A549 (cell line): ENCODE results near the gene AXL. TPM values are rescaled to one million over a fixed set of nuclear protein-coding genes. Genes with fewer than 3 reads are reported as not detected.

Source experiments
- ATAC-seq, 2 experiments: fragments of 200-7000 bp in 1 of 2; fragments of >200 bp in 1 of 2; cut with Nextera tagmentation in 1 of 2; cut with Tn5 transposase in 1 of 2; 3 replicates each; pipeline versions ENCODE4 v1.8.0 to v1.9.1; 2018 to 2020; ENCODE audit warnings: mild to moderate bottlenecking in 1 of 2, moderate library complexity in 1 of 2
- CTCF ChIA-PET: fragments of 300-600 bp; sonication (Branson Sonifier 250); formaldehyde crosslinking; extraction: SDS; loops from one replicate; lab custom pipeline; 2021; ENCODE audit warnings: antibody characterized with exemption, inconsistent platforms; lab: Yijun Ruan, JAX
- POLR2A ChIA-PET: fragments of 350-600 bp; formaldehyde crosslinking; extraction: SDS; loops from one replicate; lab custom pipeline; 2021; ENCODE audit warnings: antibody characterized with exemption, inconsistent platforms; lab: Yijun Ruan, JAX
- DNase-seq, 2 experiments: peaks; one replicate each; pipeline versions ENCODE4 v3.0.0 to v3.0.0-alpha.2; 2011 to 2016; ENCODE audit warnings: low read depth in 1 of 2, low spot score in 1 of 2
- FAIRE-seq: peaks from 2 replicates; lab custom pipeline; 2011; peaks lifted over from hg19 to GRCh38; lab: Jason Lieb, UNC
- H3K27ac ChIP-seq, 2 experiments: fragments of >200 bp; sonication (Bioruptor Twin); formaldehyde crosslinking; 3 replicates each; pipeline ENCODE4 v1.5.1; 2016 to 2017
- H3K4me1 ChIP-seq: fragments of >200 bp; sonication (Bioruptor Twin); formaldehyde crosslinking; 3 replicates; pipeline ENCODE4 v1.6.1; 2016
- H3K4me2 ChIP-seq: fragments of >200 bp; sonication (Bioruptor Twin); formaldehyde crosslinking; 3 replicates; pipeline ENCODE4 v1.6.1; 2016
- H3K4me3 ChIP-seq: fragments of >200 bp; sonication (Bioruptor Twin); formaldehyde crosslinking; 3 replicates; pipeline ENCODE4 v1.5.1; 2016
- H3K9me3 ChIP-seq: fragments of >200 bp; sonication (Bioruptor Twin); formaldehyde crosslinking; 3 replicates; pipeline ENCODE4 v1.6.1; 2016
- BHLHE40 ChIP-seq: IDR thresholded peaks from 2 replicates; pipeline ENCODE4 v1.6.1; 2012; ENCODE audit warnings: low read depth, low read length, inconsistent platforms
- CBX8 ChIP-seq: fragments of 200-600 bp; sonication (generic); IDR thresholded peaks from 2 replicates; pipeline ENCODE4 v1.6.1; 2016
- CHD2 ChIP-seq: fragments of 150-350 bp; IDR thresholded peaks from 2 replicates; pipeline ENCODE4 v1.6.1; 2014; ENCODE audit warnings: low read length; ENCODE audit not compliant: partially characterized antibody
- CHD4 ChIP-seq: fragments of 200-600 bp; sonication (generic); IDR thresholded peaks from 2 replicates; pipeline ENCODE4 v1.6.1; 2016; ENCODE audit warnings: antibody characterized with exemption, mild to moderate bottlenecking, borderline replicate concordance
- EHMT2 ChIP-seq: fragments of 200-600 bp; sonication (generic); IDR thresholded peaks from 2 replicates; pipeline ENCODE4 v1.6.1; 2016; ENCODE audit warnings: antibody characterized with exemption, low read depth, mild to moderate bottlenecking, moderate library complexity
- EP300 ChIP-seq, 2 experiments: fragments of >200 bp; sonication (Bioruptor Twin); formaldehyde crosslinking; IDR thresholded peaks; 2 replicates in 1 of 2; 3 replicates in 1 of 2; pipeline ENCODE4 v1.6.1; 2016 to 2017
- ESRRA ChIP-seq: fragments of 150-350 bp; IDR thresholded peaks from 2 replicates; pipeline ENCODE4 v1.6.1; 2014; ENCODE audit warnings: mild to moderate bottlenecking, low read length, borderline replicate concordance
- FOSB ChIP-seq: fragments of 250-450 bp; sonication (Bioruptor Pico); IDR thresholded peaks from 2 replicates; pipeline ENCODE4 v1.5.0; 2020; ENCODE audit warnings: mild to moderate bottlenecking, moderate library complexity
- HEYL ChIP-seq: fragments of 250-450 bp; sonication (Bioruptor Pico); IDR thresholded peaks from 2 replicates; pipeline ENCODE4 v1.8.0; 2021; ENCODE audit warnings: mild to moderate bottlenecking, moderate library complexity
- HOXB5 ChIP-seq: fragments of 250-450 bp; sonication (Bioruptor Pico); IDR thresholded peaks from 2 replicates; pipeline ENCODE4 v1.5.0; 2020; ENCODE audit warnings: mild to moderate bottlenecking, moderate library complexity
- JUNB ChIP-seq: fragments of >200 bp; sonication (Bioruptor Twin); formaldehyde crosslinking; IDR thresholded peaks from 2 replicates; pipeline ENCODE4 v1.6.1; 2016
- KDM5A ChIP-seq: fragments of 200-600 bp; sonication (generic); IDR thresholded peaks from 2 replicates; pipeline ENCODE4 v1.6.1; 2016; ENCODE audit warnings: antibody characterized with exemption, mild to moderate bottlenecking
- MAFK ChIP-seq: fragments of 450-650 bp; IDR thresholded peaks from 2 replicates; pipeline ENCODE4 v1.6.1; 2014; ENCODE audit not compliant: partially characterized antibody
- NFE2L2 ChIP-seq: fragments of 150-350 bp; conservative IDR thresholded peaks from 2 replicates; pipeline ENCODE4 v1.6.1; 2014; ENCODE audit warnings: low read length
- NR3C1 ChIP-seq: fragments of >200 bp; sonication (Bioruptor Twin); formaldehyde crosslinking; IDR thresholded peaks from 3 replicates; pipeline ENCODE4 v1.6.1; 2017
- PHF8 ChIP-seq: fragments of 200-600 bp; sonication (generic); IDR thresholded peaks from 2 replicates; pipeline ENCODE4 v1.6.1; 2016; ENCODE audit warnings: low read depth, mild to moderate bottlenecking, antibody characterized with exemption, moderate library complexity, borderline replicate concordance
- RAD21 ChIP-seq, 2 experiments: fragments of >200 bp in 1 of 2; sonication (Bioruptor Twin) in 1 of 2; formaldehyde crosslinking in 1 of 2; IDR thresholded peaks in 1 of 2; conservative IDR thresholded peaks in 1 of 2; 2 replicates in 1 of 2; 3 replicates in 1 of 2; pipeline ENCODE4 v1.6.1; 2012 to 2018; ENCODE audit warnings: inconsistent platforms in 1 of 2
- RARB ChIP-seq: fragments of 250-450 bp; sonication (Bioruptor Pico); IDR thresholded peaks from 2 replicates; pipeline ENCODE4 v1.8.0; 2021; ENCODE audit warnings: mild to moderate bottlenecking, moderate library complexity
- RCOR1 ChIP-seq: fragments of 150-350 bp; IDR thresholded peaks from 2 replicates; pipeline ENCODE4 v1.6.1; 2014; ENCODE audit warnings: antibody characterized with exemption, low read length, low read depth
- TFCP2L1 ChIP-seq: fragments of 250-450 bp; sonication (Bioruptor Pico); IDR thresholded peaks from 2 replicates; pipeline ENCODE4 v1.5.0; 2021; ENCODE audit warnings: mild to moderate bottlenecking
- TP53 ChIP-seq: fragments of 250-450 bp; sonication (Bioruptor Pico); IDR thresholded peaks from 2 replicates; pipeline ENCODE4 v1.5.0; 2021; ENCODE audit warnings: mild to moderate bottlenecking, moderate library complexity
- ZC3H11A ChIP-seq: fragments of 450-650 bp; IDR thresholded peaks from 2 replicates; pipeline ENCODE4 v1.6.1; 2014; ENCODE audit warnings: antibody characterized with exemption, mild to moderate bottlenecking
- WGBS: methylation state at CpG from one replicate; pipeline ENCODE4 v1.1.6; 2017; ENCODE audit errors: missing lambda C conversion rate; 5-methylcytosine and 5-hydroxymethylcytosine counted together
- polyA plus RNA-seq, 4 experiments: library from polyadenylated mRNA; depleted of rRNA in 3 of 4; stranded (reverse); fragments of >200 nt; fragmentation: RNase III in 1 of 4; extraction: RNeasy Plus Mini Kit Qiagen cat#74134 plus additional on column Dnase treatment in 1 of 4; gene quantifications; 2 replicates in 3 of 4; 3 replicates in 1 of 4; pipeline ENCODE4 v1.2.3, GENCODE V29; 2011 to 2017
- TF ChIP-seq, protein P1 (sequence below): IDR thresholded peaks from 2 replicates; pipeline ENCODE4 v1.6.1; 2012
- TF ChIP-seq, protein P2 (sequence below): fragments of 250-450 bp; sonication (Bioruptor Pico); IDR thresholded peaks from 2 replicates; pipeline ENCODE4 v1.5.0; 2020; ENCODE audit warnings: low read depth, mild to moderate bottlenecking, moderate library complexity
- TF ChIP-seq, protein P3 (sequence below): fragments of 150-350 bp; IDR thresholded peaks from 2 replicates; pipeline ENCODE4 v1.6.1; 2014; ENCODE audit warnings: low read depth, mild to moderate bottlenecking, low read length
- TF ChIP-seq, protein P4 (sequence below): fragments of >200 bp; sonication (Bioruptor Twin); formaldehyde crosslinking; IDR thresholded peaks from 2 replicates; pipeline ENCODE4 v1.6.1; 2016

Gene AXL
- polyA plus RNA-seq, 2 of the 4 experiments (the other 2 are of a cell fraction), result 45.4 to 60.1 TPM

DNA sequence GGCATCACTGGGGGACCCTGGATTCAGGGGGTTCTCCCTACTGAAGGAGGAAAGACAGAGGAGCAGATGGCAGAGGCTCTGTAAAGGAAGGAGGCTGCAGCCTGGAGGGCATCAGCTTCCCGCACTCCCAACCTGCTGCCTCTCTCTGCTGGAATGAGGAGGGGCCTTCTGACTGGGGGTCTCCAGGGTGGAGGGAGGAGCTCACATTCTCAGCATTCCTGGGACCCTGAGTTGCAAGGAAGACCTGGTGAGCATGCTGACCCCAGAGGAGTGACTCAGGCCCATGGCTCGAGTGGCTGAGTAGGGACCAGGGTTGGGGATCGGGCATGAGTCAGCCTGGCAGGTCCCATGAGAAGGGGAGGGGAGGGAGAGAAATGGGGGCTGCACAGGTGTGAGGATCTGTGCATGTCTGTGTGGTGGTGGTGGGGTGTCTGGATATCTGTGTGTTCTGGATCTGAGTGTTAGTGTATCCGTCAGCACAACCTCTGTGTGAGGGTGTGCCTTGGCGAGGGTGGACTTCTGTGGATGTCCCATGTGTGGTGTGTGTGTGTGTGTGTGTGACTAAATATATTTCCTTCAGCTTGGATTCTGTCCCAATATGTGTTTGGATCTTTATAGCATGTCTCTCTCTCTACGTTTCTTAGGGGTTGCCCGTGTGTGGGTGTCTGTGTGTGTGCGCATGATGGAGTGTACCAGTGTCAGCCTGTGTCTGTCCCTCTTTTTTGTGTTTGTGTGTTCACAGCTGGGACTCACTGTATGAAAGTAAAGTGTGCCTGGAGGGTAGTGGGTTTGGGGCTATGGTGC lies 4.6 kb downstream of the AXL start (continued):
- TF ChIP-seq EP300 (IDR thresholded peaks at IDR 0.05) (peak; percentile 53 to 78; a peak in 2 of 5 replicates), KDM5A (no peak), NFE2L2 (no peak), HEYL (CRISPR knock-in tag) (0 out of 2 replicates have a peak, but pooled peaks have one; percentile 67), NR3C1 (no peak), BHLHE40 (no peak), CHD4 (no peak), ZC3H11A (no peak)

DNA sequence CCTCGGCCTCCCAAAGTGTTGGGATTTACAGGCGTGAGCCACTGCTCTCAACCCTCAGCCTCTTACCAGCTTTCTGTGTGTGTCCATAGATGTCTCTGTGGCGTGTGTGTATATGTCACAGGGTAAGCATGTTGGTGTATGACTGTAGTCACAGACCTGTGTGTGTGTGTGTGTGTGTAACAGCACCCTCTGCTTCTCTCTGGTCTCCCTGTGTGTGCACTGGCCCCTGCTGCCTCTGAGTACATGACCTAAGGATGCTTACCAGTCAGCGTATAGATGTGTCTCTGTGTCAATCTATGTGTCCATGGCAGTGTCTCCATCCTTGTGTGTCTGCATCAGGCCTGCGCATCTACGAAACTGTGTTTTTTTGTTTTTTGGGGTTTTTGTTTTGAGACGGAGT lies 5.6 kb downstream of the AXL start:
- FAIRE-seq (no peak), ATAC-seq (no peak), DNase-seq (no peak)
- no peak overlapping the region for H3K4me3 ChIP-seq
- ChIA-PET POLR2A (interaction anchor here (1.6 to 4.9 kb wide), 4 partner anchors 35 to 508 kb away, joined by 3 to 85 read pairs (median 20); partner anchors contain the start of genes B9D2, COQ8B, HNRNPUL1 and ITPKC), CTCF (interaction anchor here (0.5 to 16.4 kb wide), 12 partner anchors 10 to 569 kb away, joined by 3 to 295 read pairs (median 6); partner anchors contain the start of gene HNRNPUL1)
- H3K27ac ChIP-seq, result peak overlapping the region; percentile 91 to 95
- H3K4me1 ChIP-seq, result peaks cover 73% of the 10 kb centered on the region
- peak overlapping the region; percentile 91 for H3K4me2 ChIP-seq
- TF ChIP-seq FOSB (CRISPR knock-in tag) (no peak), RARB (CRISPR knock-in tag) (no peak), HEYL (CRISPR knock-in tag) (0 out of 2 replicates have a peak, but pooled peaks have one; percentile 47)
- 92% methylated on average over 7 of the region's 7 CpGs for WGBS
- H3K9me3 ChIP-seq, result no peaks in the 10 kb centered on the region

DNA sequence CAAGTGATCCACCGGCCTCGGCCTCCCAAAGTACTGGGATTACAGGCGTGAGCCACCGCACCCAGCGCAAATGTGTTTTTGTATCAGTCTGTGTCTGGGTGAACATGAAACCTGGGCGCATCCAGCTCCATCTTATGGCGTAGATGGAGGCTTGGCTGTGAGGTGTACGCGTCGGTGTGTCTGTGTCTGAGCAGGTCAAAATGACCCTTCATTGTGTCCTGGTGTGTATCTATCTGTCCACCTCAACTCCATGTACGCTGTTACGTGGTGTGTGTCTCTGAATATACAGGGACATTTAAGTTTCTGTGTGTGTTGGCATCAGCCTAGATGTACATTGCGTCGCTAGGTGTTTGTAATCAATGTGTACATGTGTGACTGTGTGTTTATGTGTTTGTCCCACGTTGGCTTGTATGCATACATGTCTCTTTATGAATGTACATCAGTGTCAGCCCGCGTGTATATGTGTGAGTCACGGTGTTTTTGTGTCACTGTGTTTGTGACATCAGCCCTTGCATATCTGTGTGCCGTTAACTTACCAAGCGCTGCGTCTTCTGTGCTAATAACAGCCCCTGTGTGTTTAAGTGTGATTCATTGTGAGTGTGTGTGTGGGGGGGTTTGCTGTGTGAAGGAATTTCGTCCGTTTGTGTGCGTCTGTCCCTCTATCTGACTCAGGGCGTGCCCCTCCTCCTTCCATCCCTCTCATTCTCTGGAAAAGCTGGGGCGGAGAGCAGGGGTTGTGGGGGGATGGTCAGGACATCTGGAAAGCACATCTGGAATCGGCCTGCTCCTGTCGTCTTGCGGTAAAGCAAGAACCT lies 6.4 kb downstream of the AXL start:
- POLR2A ChIA-PET, result interaction anchor here (0.6 to 4.9 kb wide), 20 partner anchors 9 to 512 kb away, joined by 3 to 85 read pairs (median 6); partner anchors contain the start of genes B9D2, CCDC97, COQ8B and HNRNPUL1
- WGBS, result 32% methylated on average over 29 of the region's 29 CpGs
- Histone ChIP-seq H3K4me2 (peak overlapping the region; percentile 91), H3K4me3 (peak overlapping the region; percentile 41), H3K9me3 (no peaks in the 10 kb centered on the region), H3K27ac (peak overlapping the region; percentile 91 to 95), H3K4me1 (peaks cover 72% of the 10 kb centered on the region)
- peak; percentile 100 for DNase-seq
- CTCF ChIA-PET, result interaction anchor here (0.6 to 16.4 kb wide), 16 partner anchors 9 to 127 kb away, joined by 3 to 295 read pairs (median 6); partner anchors contain the start of gene HNRNPUL1
- peak; percentile 100 for FAIRE-seq
- ATAC-seq, result peak; percentile 75 to 80
- TF ChIP-seq JUNB (peak; percentile 99), EHMT2 (no peak), HEYL (CRISPR knock-in tag) (peak; percentile 92), MAFK (peak; percentile 74), RAD21 (conservative IDR thresholded peaks at IDR 0.05 in 1 of 2, IDR thresholded peaks at IDR 0.05 in 1 of 2) (peak in 1 of 2 experiments; percentile 10; a peak in 2 of 5 replicates), ESRRA (0 out of 2 replicates have a peak, but pooled peaks have one; percentile 15), RCOR1 (no peak), TFCP2L1 (CRISPR knock-in tag) (peak; percentile 73; the same call in 1 of the 2 replicates), CBX8 (no peak), BHLHE40 (peak; percentile 67; the same call in 1 of the 2 replicates), EP300 (IDR thresholded peaks at IDR 0.05) (peak in 1 of 2 experiments; percentile 64; a peak in 2 of 5 replicates), FOSB (CRISPR knock-in tag) (peak; percentile 76; the same call in 1 of the 2 replicates), PHF8 (no peak), CHD2 (peak; percentile 77), HOXB5 (CRISPR knock-in tag) (peak; percentile 96), TP53 (CRISPR knock-in tag) (peak; percentile 91), KDM5A (no peak), ZC3H11A (no peak)
- TF ChIP-seq, protein P1, sequence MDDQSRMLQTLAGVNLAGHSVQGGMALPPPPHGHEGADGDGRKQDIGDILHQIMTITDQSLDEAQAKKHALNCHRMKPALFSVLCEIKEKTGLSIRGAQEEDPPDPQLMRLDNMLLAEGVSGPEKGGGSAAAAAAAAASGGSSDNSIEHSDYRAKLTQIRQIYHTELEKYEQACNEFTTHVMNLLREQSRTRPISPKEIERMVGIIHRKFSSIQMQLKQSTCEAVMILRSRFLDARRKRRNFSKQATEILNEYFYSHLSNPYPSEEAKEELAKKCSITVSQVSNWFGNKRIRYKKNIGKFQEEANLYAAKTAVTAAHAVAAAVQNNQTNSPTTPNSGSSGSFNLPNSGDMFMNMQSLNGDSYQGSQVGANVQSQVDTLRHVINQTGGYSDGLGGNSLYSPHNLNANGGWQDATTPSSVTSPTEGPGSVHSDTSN, result peak; percentile 78
- TF ChIP-seq, protein P2, sequence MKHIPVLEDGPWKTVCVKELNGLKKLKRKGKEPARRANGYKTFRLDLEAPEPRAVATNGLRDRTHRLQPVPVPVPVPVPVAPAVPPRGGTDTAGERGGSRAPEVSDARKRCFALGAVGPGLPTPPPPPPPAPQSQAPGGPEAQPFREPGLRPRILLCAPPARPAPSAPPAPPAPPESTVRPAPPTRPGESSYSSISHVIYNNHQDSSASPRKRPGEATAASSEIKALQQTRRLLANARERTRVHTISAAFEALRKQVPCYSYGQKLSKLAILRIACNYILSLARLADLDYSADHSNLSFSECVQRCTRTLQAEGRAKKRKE (CRISPR knock-in tag), result peak; percentile 98
- TF ChIP-seq, protein P3, sequence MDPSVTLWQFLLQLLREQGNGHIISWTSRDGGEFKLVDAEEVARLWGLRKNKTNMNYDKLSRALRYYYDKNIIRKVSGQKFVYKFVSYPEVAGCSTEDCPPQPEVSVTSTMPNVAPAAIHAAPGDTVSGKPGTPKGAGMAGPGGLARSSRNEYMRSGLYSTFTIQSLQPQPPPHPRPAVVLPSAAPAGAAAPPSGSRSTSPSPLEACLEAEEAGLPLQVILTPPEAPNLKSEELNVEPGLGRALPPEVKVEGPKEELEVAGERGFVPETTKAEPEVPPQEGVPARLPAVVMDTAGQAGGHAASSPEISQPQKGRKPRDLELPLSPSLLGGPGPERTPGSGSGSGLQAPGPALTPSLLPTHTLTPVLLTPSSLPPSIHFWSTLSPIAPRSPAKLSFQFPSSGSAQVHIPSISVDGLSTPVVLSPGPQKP, result no peak
- TF ChIP-seq, protein P4, sequence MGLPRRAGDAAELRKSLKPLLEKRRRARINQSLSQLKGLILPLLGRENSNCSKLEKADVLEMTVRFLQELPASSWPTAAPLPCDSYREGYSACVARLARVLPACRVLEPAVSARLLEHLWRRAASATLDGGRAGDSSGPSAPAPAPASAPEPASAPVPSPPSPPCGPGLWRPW, result no peak
